Measurements from ENCODE around the gene CFC1. TPM values are rescaled to one million over a fixed set of nuclear protein-coding genes. Genes with fewer than 3 reads are reported as not detected.
"Not testable (repeated sequence)": the region's sequence is repeated elsewhere in the genome, so short reads cannot be mapped to it uniquely, and the experiment has no call there.

The CFC1 gene
- total and polyA plus RNA-seq, 2 of the 8 experiments (the other 6 are each of a cell fraction or from before 2014, with no cell fraction given), result 0.14 TPM; not detected in 1

DNA sequence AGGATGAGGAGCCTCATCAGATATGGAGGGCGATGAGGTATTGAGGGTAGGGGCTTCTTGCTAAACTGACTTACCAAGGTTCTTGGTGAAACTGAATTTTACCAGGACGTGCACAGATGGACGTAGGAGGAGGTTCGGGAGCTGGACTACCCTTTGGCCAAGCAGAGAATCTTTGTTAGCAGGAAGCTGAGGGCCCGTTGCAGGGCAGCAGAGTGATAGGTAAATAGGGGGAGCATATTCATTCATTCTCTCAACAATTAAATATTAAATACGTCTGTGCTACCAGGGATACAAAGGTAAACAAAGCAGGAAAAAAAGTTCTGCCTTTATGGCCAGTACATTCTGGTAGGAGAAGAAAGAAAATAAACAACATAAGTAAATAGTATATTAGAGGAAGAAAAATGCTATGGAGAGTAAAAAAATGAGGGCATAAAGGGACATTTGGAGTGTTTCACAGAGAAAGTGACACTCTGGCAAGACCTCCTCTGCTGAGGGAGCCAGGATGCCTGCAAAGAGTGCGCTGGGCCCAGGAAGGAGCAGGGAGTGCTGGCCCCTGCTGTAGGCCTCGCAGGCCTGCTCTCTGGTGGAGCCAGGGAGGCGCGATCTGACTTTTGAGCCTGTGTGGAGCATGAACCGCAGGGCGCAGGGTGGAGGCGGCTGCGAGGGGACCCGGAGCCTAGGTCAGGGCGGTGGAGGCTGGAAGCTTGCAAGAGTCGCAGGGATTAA, 9.1 kb upstream of the CFC1 start:
- H2BK15ac ChIP-seq (ENCODE audit: low read length); H3K4me3 ChIP-seq (ENCODE audit: extremely low read depth in 1 of 4, insufficient read depth in 2 of 4, low read depth in 3 of 4, low read length in 4 of 4); POLR2A ChIA-PET (ENCODE audit: partially characterized antibody); H3K4ac ChIP-seq (replicated peaks; ENCODE audit: insufficient read length, low read depth, low read length); H3K4me1 ChIP-seq (replicated peaks in 1 of 4; ENCODE audit: control insufficient read depth in 3 of 4, insufficient read depth in 4 of 4, low read length in 3 of 4); H3K23me2 ChIP-seq (ENCODE audit: low read depth, low read length); H4K91ac ChIP-seq (replicated peaks; ENCODE audit: insufficient read length, low read length); H3K36me3 ChIP-seq (ENCODE audit: control insufficient read depth in 2 of 4, insufficient read depth in 4 of 4, low read length in 3 of 4); H3K27me3 ChIP-seq (replicated peaks in 1 of 4; ENCODE audit: control insufficient read depth in 3 of 4, extremely low read depth in 1 of 4, insufficient read depth in 3 of 4, low read length in 3 of 4); H3K79me2 ChIP-seq (ENCODE audit: control insufficient read depth in 1 of 2, insufficient read depth in 2 of 2, low read length in 2 of 2); H3K23ac ChIP-seq (ENCODE audit: insufficient read length); H2AFZ ChIP-seq (ENCODE audit: low read length); H2AK5ac ChIP-seq (ENCODE audit: low read depth, low read length); H3K79me1 ChIP-seq (ENCODE audit: low read depth, low read length); H3K27ac ChIP-seq (ENCODE audit: low read depth, low read length); DNase-seq (ENCODE audit: low read depth in 1 of 2, low spot score in 2 of 2); H4K5ac ChIP-seq (ENCODE audit: insufficient read length, low read depth, low read length); H4K20me1 ChIP-seq (replicated peaks in 1 of 2; ENCODE audit: control insufficient read depth in 1 of 2, insufficient read depth in 2 of 2, low read length in 2 of 2); H2BK5ac ChIP-seq (ENCODE audit: low read depth, low read length); H2BK20ac ChIP-seq (ENCODE audit: low read length); H2BK120ac ChIP-seq (replicated peaks; ENCODE audit: low read depth, low read length); CTCF ChIA-PET (ENCODE audit: partially characterized antibody); H2BK12ac ChIP-seq (ENCODE audit: low read depth, low read length); H3K18ac ChIP-seq (ENCODE audit: extremely low read depth, low read length); H3K56ac ChIP-seq (replicated peaks; ENCODE audit: insufficient read length, low read depth, low read length); H3K14ac ChIP-seq (ENCODE audit: insufficient read length); H3K9ac ChIP-seq (replicated peaks in 1 of 4; ENCODE audit: extremely low read depth in 1 of 4, low read depth in 3 of 4, low read length in 3 of 4); H3K4me2 ChIP-seq (ENCODE audit: insufficient read depth in 1 of 2, low read depth in 2 of 2, low read length in 2 of 2); H4K8ac ChIP-seq (ENCODE audit: extremely low read depth, insufficient read depth, low read length); FAIRE-seq; H3K9me3 ChIP-seq (ENCODE audit: insufficient read depth in 2 of 2, low read depth in 1 of 2, low read length in 1 of 2): not testable (repeated sequence)
- WGBS, 2 experiments (ENCODE audit: extremely low coverage in 1 of 2, insufficient coverage in 1 of 2, insufficient read length in 1 of 2, insufficient replicate concordance in 2 of 2, low coverage in 1 of 2, low lambda C conversion rate in 2 of 2, missing lambda C conversion rate in 1 of 2), result 96% methylated on average over 3 of the region's 17 CpGs; no CpG with 5 or more reads in 1 of the 2 experiments
